Measurements from ENCODE around the gene AVPR2.

DNA sequence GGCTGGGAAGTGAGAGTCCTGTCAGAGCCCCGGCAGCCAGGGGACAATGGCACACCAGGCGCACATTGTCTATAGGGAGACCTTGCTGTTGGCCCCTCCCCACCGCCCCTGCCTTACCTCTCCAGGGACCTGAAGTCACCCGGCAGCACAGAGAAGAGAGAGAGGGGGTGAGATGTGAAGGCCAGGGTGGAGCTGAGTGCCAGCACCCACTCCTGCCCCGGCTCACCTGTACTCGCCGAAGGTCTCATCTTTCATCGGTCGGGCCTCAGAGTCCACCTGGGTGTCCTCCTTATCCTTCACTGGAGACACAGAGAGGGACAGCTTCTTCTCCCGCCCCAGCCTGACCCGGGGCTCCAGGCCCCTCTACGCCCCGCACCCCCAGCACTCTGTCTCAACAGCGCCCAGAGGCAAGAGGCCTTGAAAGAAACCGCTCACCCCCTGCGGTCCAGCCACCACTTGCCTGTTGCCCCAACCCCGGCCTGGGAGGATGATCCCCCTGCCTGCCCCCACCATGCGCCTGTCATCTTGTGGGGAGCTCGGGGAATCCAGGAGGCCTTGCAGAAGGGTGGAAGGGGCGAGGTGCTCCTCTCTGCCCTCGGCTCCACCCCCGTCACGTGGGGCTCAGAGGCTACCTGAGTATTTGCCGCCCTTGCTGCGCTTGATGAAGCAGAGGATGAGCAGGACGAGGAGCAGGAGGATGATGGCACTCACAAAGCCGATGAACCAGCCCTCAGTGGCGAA is 41.1 kb upstream of the AVPR2 start:
- TF ChIP-seq, protein P1, sequence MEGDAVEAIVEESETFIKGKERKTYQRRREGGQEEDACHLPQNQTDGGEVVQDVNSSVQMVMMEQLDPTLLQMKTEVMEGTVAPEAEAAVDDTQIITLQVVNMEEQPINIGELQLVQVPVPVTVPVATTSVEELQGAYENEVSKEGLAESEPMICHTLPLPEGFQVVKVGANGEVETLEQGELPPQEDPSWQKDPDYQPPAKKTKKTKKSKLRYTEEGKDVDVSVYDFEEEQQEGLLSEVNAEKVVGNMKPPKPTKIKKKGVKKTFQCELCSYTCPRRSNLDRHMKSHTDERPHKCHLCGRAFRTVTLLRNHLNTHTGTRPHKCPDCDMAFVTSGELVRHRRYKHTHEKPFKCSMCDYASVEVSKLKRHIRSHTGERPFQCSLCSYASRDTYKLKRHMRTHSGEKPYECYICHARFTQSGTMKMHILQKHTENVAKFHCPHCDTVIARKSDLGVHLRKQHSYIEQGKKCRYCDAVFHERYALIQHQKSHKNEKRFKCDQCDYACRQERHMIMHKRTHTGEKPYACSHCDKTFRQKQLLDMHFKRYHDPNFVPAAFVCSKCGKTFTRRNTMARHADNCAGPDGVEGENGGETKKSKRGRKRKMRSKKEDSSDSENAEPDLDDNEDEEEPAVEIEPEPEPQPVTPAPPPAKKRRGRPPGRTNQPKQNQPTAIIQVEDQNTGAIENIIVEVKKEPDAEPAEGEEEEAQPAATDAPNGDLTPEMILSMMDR (conservative IDR thresholded peaks at IDR 0.05): no peak
- no peak for TF ChIP-seq ZFX (IDR thresholded peaks at IDR 0.05)

Data from C4-2B (cell line).